Tibial nerve (tissue), 4 donors: ENCODE data around the gene ADAMTS12. TPM values are rescaled to one million over a fixed set of nuclear protein-coding genes. Genes with fewer than 3 reads are reported as not detected.

ENCODE experiments used
- DNase-seq, 2 donors: peaks; one replicate each; pipeline ENCODE4 v3.0.0-alpha.2; 2019; ENCODE audit warnings: low spot score in 2 of 2
- H3K27ac ChIP-seq, 4 donors: fragments of 200-600 bp; sonication (generic) in 3 of 4; one replicate each; pipeline ENCODE4 v1.5.1; 2017 to 2019; ENCODE audit warnings: mild to moderate bottlenecking in 1 of 4
- H3K27me3 ChIP-seq, 2 donors: fragments of 200-600 bp; sonication (generic) in 1 of 2; one replicate each; pipeline versions ENCODE4 v1.5.1 to v1.6.0; 2017 to 2019
- H3K36me3 ChIP-seq, 3 donors: fragments of 200-600 bp; sonication (generic); one replicate each; pipeline ENCODE4 v1.5.1; 2018 to 2019
- H3K4me1 ChIP-seq, 4 donors: fragments of 200-600 bp; sonication (generic) in 3 of 4; one replicate each; pipeline ENCODE4 v1.5.1; 2017 to 2019
- H3K4me3 ChIP-seq, 4 donors: fragments of 200-600 bp; sonication (generic) in 3 of 4; one replicate each; pipeline ENCODE4 v1.5.1; 2017 to 2019; ENCODE audit warnings: mild to moderate bottlenecking in 1 of 4, moderate library complexity in 1 of 4
- H3K9me3 ChIP-seq, 4 donors: fragments of 200-600 bp; sonication (generic) in 3 of 4; one replicate each; pipeline ENCODE4 v1.5.1; 2017 to 2019
- EP300 ChIP-seq, 2 donors: sonication (generic); formaldehyde crosslinking; IDR thresholded peaks; one replicate each; pipeline ENCODE4 v1.6.1; 2017; ENCODE audit warnings: antibody characterized with exemption in 2 of 2, mild to moderate bottlenecking in 1 of 2
- POLR2A ChIP-seq, 2 donors: fragments of 450-650 bp; IDR thresholded peaks; one replicate each; pipeline ENCODE4 v1.6.1; 2017; ENCODE audit warnings: antibody characterized with exemption in 2 of 2, mild to moderate bottlenecking in 2 of 2, moderate library complexity in 2 of 2
- WGBS, 2 donors: methylation state at CpG; one replicate each; pipeline ENCODE4 v1.1.5; 2018; 5-methylcytosine and 5-hydroxymethylcytosine counted together
- total RNA-seq, 4 donors: library from RNA; depleted of rRNA; stranded (reverse); fragments of >200 nt; gene quantifications; one replicate each; pipeline ENCODE4 v1.1.0, GENCODE V29; 2016
- TF ChIP-seq, protein P1 (sequence below), 5 experiments: fragments of 200-600 bp in 3 of 5; fragments of 450-650 bp in 2 of 5; sonication (generic) in 3 of 5; IDR thresholded peaks; one replicate each; pipeline ENCODE4 v1.5.1; 2016 to 2019; ENCODE audit warnings: antibody characterized with exemption in 5 of 5, mild to moderate bottlenecking in 3 of 5, moderate library complexity in 2 of 5

The ADAMTS12 gene
- total RNA-seq, 4 donors from 2014 or later: 7.1 to 10.4 (median 9.7) TPM

DNA sequence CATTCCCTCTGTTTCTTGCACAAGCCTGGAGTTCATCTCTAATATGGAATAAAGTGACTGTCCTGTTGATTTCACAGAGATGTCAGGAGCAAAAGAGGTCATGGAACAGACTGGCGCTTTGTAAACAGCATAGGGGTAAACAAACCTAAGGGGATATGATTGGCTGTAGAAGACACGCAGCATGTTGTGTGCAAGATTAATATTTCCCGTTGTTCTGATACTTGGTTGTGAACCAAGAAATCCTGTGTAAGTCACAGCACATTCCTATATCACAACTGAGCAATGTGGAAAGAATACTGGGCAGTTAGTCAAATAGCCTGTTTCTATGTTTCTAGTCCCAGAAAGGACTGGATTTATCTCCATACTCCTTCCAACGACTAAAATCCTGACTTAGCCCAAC lies 3.2 kb downstream of the ADAMTS12 start:
- peaks cover 0 to 34% (median 14%) of the 10 kb centered on the region in 4 donors for H3K4me1 ChIP-seq
- WGBS, 2 donors: 24 to 30% methylated on average over 4 of the region's 4 CpGs
- no peaks in the 10 kb centered on the region for H3K27me3 ChIP-seq
- H3K27ac ChIP-seq: no peak overlapping the region
- no peaks in the 10 kb centered on the region for H3K9me3 ChIP-seq
- no peaks in the 10 kb centered on the region for H3K36me3 ChIP-seq
- H3K4me3 ChIP-seq: no peak overlapping the region
- no peak for DNase-seq
- no peak for TF ChIP-seq POLR2A (IDR thresholded peaks at IDR 0.05)
- no peak for TF ChIP-seq EP300 (IDR thresholded peaks at IDR 0.05)
- TF ChIP-seq, protein P1, sequence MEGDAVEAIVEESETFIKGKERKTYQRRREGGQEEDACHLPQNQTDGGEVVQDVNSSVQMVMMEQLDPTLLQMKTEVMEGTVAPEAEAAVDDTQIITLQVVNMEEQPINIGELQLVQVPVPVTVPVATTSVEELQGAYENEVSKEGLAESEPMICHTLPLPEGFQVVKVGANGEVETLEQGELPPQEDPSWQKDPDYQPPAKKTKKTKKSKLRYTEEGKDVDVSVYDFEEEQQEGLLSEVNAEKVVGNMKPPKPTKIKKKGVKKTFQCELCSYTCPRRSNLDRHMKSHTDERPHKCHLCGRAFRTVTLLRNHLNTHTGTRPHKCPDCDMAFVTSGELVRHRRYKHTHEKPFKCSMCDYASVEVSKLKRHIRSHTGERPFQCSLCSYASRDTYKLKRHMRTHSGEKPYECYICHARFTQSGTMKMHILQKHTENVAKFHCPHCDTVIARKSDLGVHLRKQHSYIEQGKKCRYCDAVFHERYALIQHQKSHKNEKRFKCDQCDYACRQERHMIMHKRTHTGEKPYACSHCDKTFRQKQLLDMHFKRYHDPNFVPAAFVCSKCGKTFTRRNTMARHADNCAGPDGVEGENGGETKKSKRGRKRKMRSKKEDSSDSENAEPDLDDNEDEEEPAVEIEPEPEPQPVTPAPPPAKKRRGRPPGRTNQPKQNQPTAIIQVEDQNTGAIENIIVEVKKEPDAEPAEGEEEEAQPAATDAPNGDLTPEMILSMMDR (IDR thresholded peaks at IDR 0.05): no peak

DNA sequence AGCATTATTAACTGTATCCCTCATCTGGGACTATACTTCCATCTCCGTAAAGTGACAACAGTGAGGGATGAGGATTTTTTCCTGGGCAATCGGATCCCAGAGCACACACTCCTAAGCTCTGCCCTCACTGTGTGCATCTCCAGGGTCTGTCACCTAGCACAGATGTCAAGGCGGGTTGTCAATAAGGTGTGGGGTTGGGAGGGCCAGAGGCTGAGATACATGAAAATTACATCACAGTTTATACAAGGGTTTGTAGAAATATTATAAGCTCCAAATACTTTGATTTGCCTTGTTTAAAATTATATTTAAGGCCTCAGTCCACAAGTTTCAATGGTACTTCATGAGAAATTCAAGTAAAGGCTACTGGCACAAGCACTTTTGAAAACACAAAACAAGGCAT lies 4.5 kb downstream of the ADAMTS12 start:
- Histone ChIP-seq H3K4me1 (peaks cover 0 to 27% (median 11%) of the 10 kb centered on the region in 4 donors), H3K27ac (no peak overlapping the region), H3K9me3 (no peaks in the 10 kb centered on the region), H3K4me3 (no peak overlapping the region), H3K27me3 (no peaks in the 10 kb centered on the region), H3K36me3 (no peaks in the 10 kb centered on the region)
- WGBS, 2 donors: 82 to 96% methylated on average over 3 of the region's 3 CpGs
- no peak for DNase-seq
- TF ChIP-seq POLR2A (IDR thresholded peaks at IDR 0.05) (no peak), EP300 (IDR thresholded peaks at IDR 0.05) (no peak)
- TF ChIP-seq, protein P1 (IDR thresholded peaks at IDR 0.05): no peak

DNA sequence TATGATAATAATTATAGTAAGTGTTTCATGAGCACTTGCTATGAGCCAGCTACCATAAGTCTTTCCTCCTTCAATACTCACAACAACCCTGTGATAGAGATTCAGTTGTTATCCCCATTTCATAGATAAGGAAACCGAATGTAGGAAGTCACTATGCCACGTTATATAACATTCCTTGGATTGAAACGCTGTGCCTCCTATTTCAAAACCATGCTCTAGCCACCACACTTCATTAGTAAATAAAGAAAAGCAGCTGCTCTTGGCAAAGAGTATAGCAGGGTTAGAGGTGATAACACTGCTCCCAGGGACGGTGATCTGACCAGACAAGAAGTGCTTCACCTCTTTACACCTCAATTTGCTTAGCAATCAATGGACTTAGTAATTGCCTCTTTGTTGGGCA lies 5.5 kb downstream of the ADAMTS12 start:
- H3K4me1 ChIP-seq: peaks cover 0 to 17% (median 5%) of the 10 kb centered on the region in 4 donors

DNA sequence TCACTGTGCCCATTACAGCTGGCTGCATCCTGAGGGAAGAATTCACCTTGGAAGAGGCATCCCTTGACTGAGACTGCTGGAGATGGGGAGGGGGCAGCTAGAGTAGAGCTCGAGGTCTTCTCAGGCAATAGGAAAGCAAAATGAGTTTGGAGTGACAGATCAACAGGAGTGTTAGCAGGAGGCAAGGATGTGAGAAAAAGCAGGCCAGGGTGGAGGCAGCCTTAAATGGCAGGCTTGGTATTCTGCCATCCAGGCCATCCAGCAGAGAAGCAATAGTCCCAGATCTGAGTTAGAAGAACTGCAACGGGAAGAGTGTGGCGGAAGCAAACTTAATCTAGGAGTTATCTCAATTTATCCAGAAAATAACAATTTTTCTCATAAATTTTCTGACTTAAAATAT lies 6.1 kb downstream of the ADAMTS12 start:
- H3K9me3 ChIP-seq: no peaks in the 10 kb centered on the region
- DNase-seq: no peak
- H3K4me3 ChIP-seq: no peak overlapping the region
- no peaks in the 10 kb centered on the region for H3K36me3 ChIP-seq
- WGBS, 2 donors: 73 to 80% methylated on average over 3 of the region's 3 CpGs
- peaks cover 0 to 11% (median 2%) of the 10 kb centered on the region in 4 donors for H3K4me1 ChIP-seq
- H3K27ac ChIP-seq: no peak overlapping the region
- no peaks in the 10 kb centered on the region for H3K27me3 ChIP-seq
- TF ChIP-seq, protein P1 (IDR thresholded peaks at IDR 0.05): no peak
- TF ChIP-seq EP300 (IDR thresholded peaks at IDR 0.05): no peak

More for the DNA sequence above, 5.5 kb downstream of the ADAMTS12 start:
- Histone ChIP-seq H3K9me3 (no peaks in the 10 kb centered on the region), H3K4me3 (no peak overlapping the region), H3K27me3 (no peaks in the 10 kb centered on the region), H3K27ac (no peak overlapping the region), H3K36me3 (no peaks in the 10 kb centered on the region)
- no peak for DNase-seq
- WGBS, 2 donors: 75 to 76% methylated on average over 4 of the region's 4 CpGs
- TF ChIP-seq EP300 (IDR thresholded peaks at IDR 0.05): no peak
- no peak for TF ChIP-seq POLR2A (IDR thresholded peaks at IDR 0.05)
- TF ChIP-seq, protein P1 (IDR thresholded peaks at IDR 0.05): no peak

DNA sequence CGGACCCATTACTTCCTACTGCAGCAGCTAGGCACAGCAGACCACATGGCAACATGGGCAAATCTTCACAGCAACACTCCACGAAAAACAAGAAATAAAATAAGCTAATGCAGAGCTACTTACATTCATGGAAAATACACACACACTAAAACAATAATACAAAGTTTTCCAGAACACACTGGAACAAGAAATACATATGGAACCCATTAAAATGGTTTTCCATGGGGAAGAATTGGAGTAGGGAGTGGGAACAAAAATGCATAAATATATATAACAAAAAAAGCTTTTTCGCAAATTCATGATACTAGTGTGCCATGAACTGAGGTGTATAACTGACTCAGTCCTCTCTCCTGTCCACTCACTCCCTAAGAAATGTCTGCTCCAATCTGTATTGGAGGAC lies 8.3 kb downstream of the ADAMTS12 start:
- WGBS, 2 donors: 76 to 80% methylated on average over 3 of the region's 3 CpGs
- no peaks in the 10 kb centered on the region for H3K27me3 ChIP-seq
- H3K27ac ChIP-seq: no peak overlapping the region

More for the DNA sequence above, 8.3 kb downstream of the ADAMTS12 start:
- no peaks in the 10 kb centered on the region for H3K9me3 ChIP-seq
- H3K36me3 ChIP-seq: no peaks in the 10 kb centered on the region
- no peaks in the 10 kb centered on the region for H3K4me1 ChIP-seq
- H3K4me3 ChIP-seq: no peak overlapping the region
- no peak for DNase-seq
- no peak for TF ChIP-seq EP300 (IDR thresholded peaks at IDR 0.05)
- TF ChIP-seq POLR2A (IDR thresholded peaks at IDR 0.05): no peak
- TF ChIP-seq, protein P1 (IDR thresholded peaks at IDR 0.05): no peak
